HepG2 (cell line): ENCODE data around the gene COL18A1. TPM values are rescaled to one million over a fixed set of nuclear protein-coding genes. Genes with fewer than 3 reads are reported as not detected.

Source experiments
- DRAP1 ChIP-seq: IDR thresholded peaks from 2 replicates; pipeline ENCODE4 v1.6.1; 2016; ENCODE audit warnings: missing genetic modification reagents, missing compliant biosample characterization
- EZH2 ChIP-seq: conservative IDR thresholded peaks from 2 replicates; pipeline ENCODE4 v1.6.1; 2012; ENCODE audit warnings: mild to moderate bottlenecking, low read depth, low read length, moderate library complexity
- HMGXB4 ChIP-seq, 2 experiments: sonication (generic) in 1 of 2; formaldehyde crosslinking in 1 of 2; IDR thresholded peaks; 2 replicates each; pipeline versions ENCODE4 v1.4.0 to v1.6.1; 2018 to 2020; ENCODE audit warnings: missing genetic modification reagents in 2 of 2, borderline replicate concordance in 1 of 2, low read depth in 1 of 2, mild to moderate bottlenecking in 1 of 2, missing biosample characterization in 1 of 2
- HNRNPUL1 ChIP-seq: fragments of 200-400 bp; formaldehyde crosslinking; IDR thresholded peaks from 2 replicates; pipeline ENCODE4 v1.6.1; 2017; ENCODE audit warnings: low read depth, mild to moderate bottlenecking, low read length, moderate library complexity
- SRSF4 ChIP-seq: fragments of 200-400 bp; formaldehyde crosslinking; IDR thresholded peaks from one replicate; pipeline ENCODE4 v1.6.1; 2018; ENCODE audit warnings: mild to moderate bottlenecking, low read depth, low read length, moderate library complexity; ENCODE audit not compliant: poor library complexity, severe bottlenecking
- TEAD3 ChIP-seq: optimal IDR thresholded peaks from 2 replicates; pipeline ENCODE3; 2016; ENCODE audit warnings: borderline replicate concordance
- ZHX2 ChIP-seq, 2 experiments: sonication (generic) in 1 of 2; formaldehyde crosslinking in 1 of 2; IDR thresholded peaks; 2 replicates each; pipeline versions ENCODE4 v1.6.1 to v1.9.0; 2014 to 2022; ENCODE audit warnings: antibody characterized with exemption in 1 of 2, borderline replicate concordance in 1 of 2, inconsistent platforms in 1 of 2, low read depth in 1 of 2, missing genetic modification reagents in 1 of 2
- ZNF496 ChIP-seq: sonication (generic); formaldehyde crosslinking; IDR thresholded peaks from 2 replicates; pipeline ENCODE4 v1.8.1; 2023; ENCODE audit warnings: mild to moderate bottlenecking, moderate library complexity, missing genetic modification reagents; ENCODE audit not compliant: insufficient replicate concordance
- ZNF772 ChIP-seq: sonication (generic); formaldehyde crosslinking; IDR thresholded peaks from 2 replicates; pipeline ENCODE4 v1.5.0; 2020; ENCODE audit warnings: mild to moderate bottlenecking, missing genetic modification reagents
- polyA plus RNA-seq, 8 experiments: library from polyadenylated mRNA; depleted of rRNA in 3 of 8; stranded (reverse) in 7 of 8; unstranded in 1 of 8; fragments of >200 nt; fragmentation: Illumina TruSeq in 4 of 8; extraction: Trizol in 4 of 8; gene quantifications; 2 replicates each; pipeline versions ENCODE4 v1.2.1 to v1.2.3, GENCODE V29; 2011 to 2016; ENCODE audit warnings: low read depth in 4 of 8, missing spikeins in 1 of 8, mixed read lengths in 1 of 8; ENCODE audit not compliant: insufficient read depth in 1 of 8
- total RNA-seq, 5 experiments: library from RNA; depleted of rRNA; stranded (reverse); fragments of >200 nt; fragmentation: Illumina TruSeq; extraction: Trizol; gene quantifications; 2 replicates each; pipeline ENCODE4 v1.2.3, GENCODE V29; 2016; ENCODE audit warnings: low read depth in 1 of 5
- TF ChIP-seq, protein P1 (sequence below): sonication (generic); formaldehyde crosslinking; IDR thresholded peaks from 2 replicates; pipeline ENCODE4 v1.4.0; 2020; ENCODE audit warnings: low read depth, mild to moderate bottlenecking, missing genetic modification reagents
- TF ChIP-seq, protein P2 (sequence below): sonication (generic); formaldehyde crosslinking; IDR thresholded peaks from 2 replicates; pipeline ENCODE4 v1.5.0; 2020; ENCODE audit warnings: mild to moderate bottlenecking, missing genetic modification reagents, borderline replicate concordance

COL18A1 gene
- total and polyA plus RNA-seq, 2 of the 13 experiments (the other 11 are each of a cell fraction or from before 2014, with no cell fraction given): 79.0 to 102 TPM

DNA sequence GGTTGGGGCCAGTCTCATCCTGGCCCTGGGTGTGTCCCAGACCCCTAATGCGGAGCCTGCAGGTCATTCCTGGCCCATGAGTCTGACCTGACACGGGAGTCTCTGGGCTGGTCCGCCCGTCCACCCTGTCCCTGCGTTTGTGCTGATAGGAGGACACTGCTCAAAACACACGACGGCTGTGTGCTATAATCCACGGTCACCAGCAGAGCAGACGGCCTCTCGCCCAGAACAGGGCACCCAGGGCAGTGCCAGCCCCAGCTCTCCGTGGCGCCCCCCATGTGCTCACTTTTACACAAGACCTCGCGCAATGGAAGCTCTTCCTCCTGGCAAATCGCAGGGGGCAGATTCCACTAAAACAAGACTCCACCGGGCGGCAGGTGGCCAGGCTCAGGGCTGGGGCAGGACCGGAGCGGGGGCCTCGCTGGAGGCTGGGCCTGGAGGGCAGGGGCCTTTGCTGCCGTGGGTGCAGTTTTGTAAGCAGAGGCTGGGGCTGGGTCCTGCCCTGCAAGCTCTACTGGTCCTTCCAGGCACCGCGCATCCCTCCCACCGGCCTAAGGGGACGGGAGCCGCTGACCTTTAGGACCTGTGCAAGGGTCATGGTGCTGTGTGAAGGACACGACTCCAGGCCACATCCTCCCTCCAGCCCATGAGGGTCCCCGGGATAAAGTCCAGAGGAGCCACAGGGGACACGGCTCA is 147.9 kb downstream of the COL18A1 start (continued):
- TF ChIP-seq, protein P1, sequence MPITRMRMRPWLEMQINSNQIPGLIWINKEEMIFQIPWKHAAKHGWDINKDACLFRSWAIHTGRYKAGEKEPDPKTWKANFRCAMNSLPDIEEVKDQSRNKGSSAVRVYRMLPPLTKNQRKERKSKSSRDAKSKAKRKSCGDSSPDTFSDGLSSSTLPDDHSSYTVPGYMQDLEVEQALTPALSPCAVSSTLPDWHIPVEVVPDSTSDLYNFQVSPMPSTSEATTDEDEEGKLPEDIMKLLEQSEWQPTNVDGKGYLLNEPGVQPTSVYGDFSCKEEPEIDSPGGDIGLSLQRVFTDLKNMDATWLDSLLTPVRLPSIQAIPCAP (CRISPR knock-in tag): no peak
- TF ChIP-seq ZNF496 (CRISPR knock-in tag) (no peak), ZNF772 (no peak), EZH2 (no peak), HNRNPUL1 (no peak), SRSF4 (no peak), DRAP1 (no peak), TEAD3 (CRISPR knock-in tag) (no peak), ZHX2 (IDR thresholded peaks at IDR 0.05; ENCODE audit: low read depth) (no peak), ZHX2 (CRISPR knock-in tag; IDR thresholded peaks at IDR 0.05; ENCODE audit: borderline replicate concordance) (no peak), HMGXB4 (CRISPR knock-in tag; IDR thresholded peaks at IDR 0.05; ENCODE audit: borderline replicate concordance in 1 of 2, low read depth in 1 of 2) (no peak)
- TF ChIP-seq, protein P2, sequence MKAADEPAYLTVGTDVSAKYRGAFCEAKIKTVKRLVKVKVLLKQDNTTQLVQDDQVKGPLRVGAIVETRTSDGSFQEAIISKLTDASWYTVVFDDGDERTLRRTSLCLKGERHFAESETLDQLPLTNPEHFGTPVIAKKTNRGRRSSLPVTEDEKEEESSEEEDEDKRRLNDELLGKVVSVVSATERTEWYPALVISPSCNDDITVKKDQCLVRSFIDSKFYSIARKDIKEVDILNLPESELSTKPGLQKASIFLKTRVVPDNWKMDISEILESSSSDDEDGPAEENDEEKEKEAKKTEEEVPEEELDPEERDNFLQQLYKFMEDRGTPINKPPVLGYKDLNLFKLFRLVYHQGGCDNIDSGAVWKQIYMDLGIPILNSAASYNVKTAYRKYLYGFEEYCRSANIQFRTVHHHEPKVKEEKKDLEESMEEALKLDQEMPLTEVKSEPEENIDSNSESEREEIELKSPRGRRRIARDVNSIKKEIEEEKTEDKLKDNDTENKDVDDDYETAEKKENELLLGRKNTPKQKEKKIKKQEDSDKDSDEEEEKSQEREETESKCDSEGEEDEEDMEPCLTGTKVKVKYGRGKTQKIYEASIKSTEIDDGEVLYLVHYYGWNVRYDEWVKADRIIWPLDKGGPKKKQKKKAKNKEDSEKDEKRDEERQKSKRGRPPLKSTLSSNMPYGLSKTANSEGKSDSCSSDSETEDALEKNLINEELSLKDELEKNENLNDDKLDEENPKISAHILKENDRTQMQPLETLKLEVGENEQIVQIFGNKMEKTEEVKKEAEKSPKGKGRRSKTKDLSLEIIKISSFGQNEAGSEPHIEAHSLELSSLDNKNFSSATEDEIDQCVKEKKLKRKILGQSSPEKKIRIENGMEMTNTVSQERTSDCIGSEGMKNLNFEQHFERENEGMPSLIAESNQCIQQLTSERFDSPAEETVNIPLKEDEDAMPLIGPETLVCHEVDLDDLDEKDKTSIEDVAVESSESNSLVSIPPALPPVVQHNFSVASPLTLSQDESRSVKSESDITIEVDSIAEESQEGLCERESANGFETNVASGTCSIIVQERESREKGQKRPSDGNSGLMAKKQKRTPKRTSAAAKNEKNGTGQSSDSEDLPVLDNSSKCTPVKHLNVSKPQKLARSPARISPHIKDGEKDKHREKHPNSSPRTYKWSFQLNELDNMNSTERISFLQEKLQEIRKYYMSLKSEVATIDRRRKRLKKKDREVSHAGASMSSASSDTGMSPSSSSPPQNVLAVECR (CRISPR knock-in tag): peak; percentile 30; the same call in 1 of the 2 replicates
